ENCODE measurements around the gene MTHFD1. TPM values are rescaled to one million over a fixed set of nuclear protein-coding genes. Genes with fewer than 3 reads are reported as not detected.

The MTHFD1 gene
- total RNA-seq, 1 donor from 2014 or later, result 43.7 TPM

DNA sequence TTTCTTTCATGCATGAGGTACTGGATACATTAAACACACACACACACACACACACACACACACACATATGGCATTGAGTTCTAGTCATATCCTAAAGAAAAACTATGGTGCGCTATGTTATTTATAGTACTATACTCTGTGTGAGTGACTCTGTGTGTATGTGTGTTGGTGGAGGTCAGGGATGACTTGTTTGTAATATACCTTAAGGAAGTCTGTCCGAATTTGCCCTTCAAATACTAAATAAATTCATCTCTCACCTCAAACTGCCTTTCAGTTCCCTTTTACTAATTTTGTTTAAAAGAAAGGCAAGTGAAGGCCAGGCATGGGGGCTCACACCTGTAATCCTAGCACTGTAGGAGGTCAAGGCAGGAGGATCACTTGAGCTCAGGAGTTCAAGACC lies 75.0 kb downstream of the MTHFD1 start:
- Mint-ChIP-seq H3K36me3 (ENCODE audit: low read depth, unreplicated experiment) (peaks cover 2% of the 10 kb centered on the region), H3K4me3 (ENCODE audit: unreplicated experiment) (no peak overlapping the region)
- TF ChIP-seq, protein P1, sequence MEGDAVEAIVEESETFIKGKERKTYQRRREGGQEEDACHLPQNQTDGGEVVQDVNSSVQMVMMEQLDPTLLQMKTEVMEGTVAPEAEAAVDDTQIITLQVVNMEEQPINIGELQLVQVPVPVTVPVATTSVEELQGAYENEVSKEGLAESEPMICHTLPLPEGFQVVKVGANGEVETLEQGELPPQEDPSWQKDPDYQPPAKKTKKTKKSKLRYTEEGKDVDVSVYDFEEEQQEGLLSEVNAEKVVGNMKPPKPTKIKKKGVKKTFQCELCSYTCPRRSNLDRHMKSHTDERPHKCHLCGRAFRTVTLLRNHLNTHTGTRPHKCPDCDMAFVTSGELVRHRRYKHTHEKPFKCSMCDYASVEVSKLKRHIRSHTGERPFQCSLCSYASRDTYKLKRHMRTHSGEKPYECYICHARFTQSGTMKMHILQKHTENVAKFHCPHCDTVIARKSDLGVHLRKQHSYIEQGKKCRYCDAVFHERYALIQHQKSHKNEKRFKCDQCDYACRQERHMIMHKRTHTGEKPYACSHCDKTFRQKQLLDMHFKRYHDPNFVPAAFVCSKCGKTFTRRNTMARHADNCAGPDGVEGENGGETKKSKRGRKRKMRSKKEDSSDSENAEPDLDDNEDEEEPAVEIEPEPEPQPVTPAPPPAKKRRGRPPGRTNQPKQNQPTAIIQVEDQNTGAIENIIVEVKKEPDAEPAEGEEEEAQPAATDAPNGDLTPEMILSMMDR (IDR thresholded peaks at IDR 0.05; ENCODE audit: unreplicated experiment), result no peak

DNA sequence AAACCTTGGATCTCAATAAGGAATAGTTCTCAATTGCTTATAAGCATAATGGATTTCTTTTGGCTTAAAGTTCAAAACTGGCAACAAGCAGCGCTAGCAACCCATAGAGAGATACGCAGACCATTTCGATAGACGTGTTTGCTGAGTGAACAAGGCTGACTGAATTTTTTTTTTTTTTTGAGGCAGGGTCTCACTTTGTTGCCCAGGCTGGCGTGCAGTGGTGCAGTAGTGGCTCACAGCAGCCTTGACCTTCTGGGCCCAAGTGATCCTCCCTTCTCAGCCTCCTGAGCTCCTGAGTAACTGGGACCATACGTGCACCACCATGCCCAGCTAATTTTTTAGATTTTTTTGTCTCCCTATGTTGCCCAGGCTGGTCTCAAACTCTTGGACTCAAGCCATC lies 75.7 kb downstream of the MTHFD1 start:
- Mint-ChIP-seq H3K27ac (ENCODE audit: unreplicated experiment) (no peak overlapping the region), H3K9me3 (ENCODE audit: unreplicated experiment) (no peaks in the 10 kb centered on the region), H3K4me1 (ENCODE audit: unreplicated experiment) (peaks cover 8% of the 10 kb centered on the region), H3K27me3 (ENCODE audit: unreplicated experiment) (peaks cover 5% of the 10 kb centered on the region), H3K36me3 (ENCODE audit: low read depth, unreplicated experiment) (peaks cover 2% of the 10 kb centered on the region), H3K4me3 (ENCODE audit: unreplicated experiment) (no peak overlapping the region)
- no peak for DNase-seq (ENCODE audit: low spot score)
- TF ChIP-seq, protein P1 (IDR thresholded peaks at IDR 0.05; ENCODE audit: unreplicated experiment), result no peak

More for the DNA sequence above, 75.0 kb downstream of the MTHFD1 start:
- Mint-ChIP-seq H3K27ac (ENCODE audit: unreplicated experiment) (no peak overlapping the region), H3K9me3 (ENCODE audit: unreplicated experiment) (no peaks in the 10 kb centered on the region), H3K27me3 (ENCODE audit: unreplicated experiment) (peaks cover 5% of the 10 kb centered on the region), H3K4me1 (ENCODE audit: unreplicated experiment) (peaks cover 8% of the 10 kb centered on the region)
- no peak for DNase-seq (ENCODE audit: low spot score)

DNA sequence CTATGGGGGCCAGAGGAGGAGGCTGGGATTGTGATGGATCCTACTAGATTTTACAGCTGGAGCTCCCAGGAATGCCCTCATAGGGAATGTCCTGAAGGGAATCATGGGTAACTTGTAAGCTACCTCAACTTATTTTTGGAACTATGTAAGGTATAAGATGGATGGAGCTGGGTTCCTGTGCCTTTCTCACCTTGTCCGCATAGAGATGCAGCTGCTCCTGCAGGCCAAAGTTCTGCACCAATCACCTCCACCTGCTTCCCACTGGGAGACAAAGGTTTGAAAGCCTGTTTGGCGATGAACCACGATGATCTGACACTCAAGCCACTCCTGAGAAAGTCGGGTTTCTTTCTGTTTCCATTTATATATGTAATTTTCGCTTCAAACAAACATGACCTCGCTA lies 76.5 kb downstream of the MTHFD1 start:
- Mint-ChIP-seq H3K27me3 (ENCODE audit: unreplicated experiment) (peaks cover 2% of the 10 kb centered on the region), H3K4me1 (ENCODE audit: unreplicated experiment) (peaks cover 6% of the 10 kb centered on the region), H3K4me3 (ENCODE audit: unreplicated experiment) (peak overlapping the region; percentile 87), H3K9me3 (ENCODE audit: unreplicated experiment) (no peaks in the 10 kb centered on the region), H3K27ac (ENCODE audit: unreplicated experiment) (peak overlapping the region; percentile 10), H3K36me3 (ENCODE audit: low read depth, unreplicated experiment) (peaks cover 2% of the 10 kb centered on the region)
- DNase-seq (ENCODE audit: low spot score), result no peak
- TF ChIP-seq, protein P1 (IDR thresholded peaks at IDR 0.05; ENCODE audit: unreplicated experiment), result no peak

DNA sequence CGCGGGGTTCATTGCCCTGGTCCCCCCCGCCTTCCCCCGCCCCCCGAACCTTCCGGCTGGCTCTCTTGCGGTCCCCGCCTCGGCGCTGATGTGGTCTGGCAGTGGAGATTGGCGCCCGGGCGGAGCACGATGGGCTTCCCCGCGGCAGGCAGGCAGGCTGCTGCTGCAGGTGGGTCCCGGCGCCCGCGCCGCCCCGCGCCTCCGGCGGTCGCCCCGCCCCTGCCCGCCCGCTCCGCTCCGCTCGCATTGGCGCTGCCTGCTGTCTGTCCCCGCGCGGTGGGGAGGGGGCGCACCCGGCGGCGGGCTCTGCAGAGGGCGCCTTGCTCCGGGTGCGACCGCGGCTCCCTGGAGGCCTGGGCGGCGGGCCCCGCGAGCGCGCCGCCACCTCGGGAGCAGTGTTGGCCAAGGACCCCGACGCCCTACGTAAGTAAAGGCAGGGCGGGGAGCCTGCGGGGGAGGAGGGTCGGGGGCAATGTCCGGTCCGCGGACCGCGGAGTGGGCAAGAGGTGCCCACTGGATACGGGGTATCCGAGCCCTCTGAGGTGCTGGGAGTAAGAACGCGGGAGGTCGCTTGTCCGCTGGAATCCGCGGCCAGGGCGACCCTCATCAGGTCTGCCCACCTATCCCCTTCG lies 77.2 kb downstream of the MTHFD1 start, which contains the start of gene AKAP5:
Gene AKAP5, plus strand, starts transcription at position 309 of the 632 bp plus-strand sequence. CDS start 2,896 bp downstream, outside the sequence.
- peak; percentile 86 for DNase-seq (ENCODE audit: low spot score)
- Mint-ChIP-seq H3K27me3 (ENCODE audit: unreplicated experiment) (peaks cover 2% of the 10 kb centered on the region), H3K27ac (ENCODE audit: unreplicated experiment) (peak within 1 kb of the TSS; percentile 50), H3K36me3 (ENCODE audit: low read depth, unreplicated experiment) (peaks cover 2% of the 10 kb centered on the region), H3K4me1 (ENCODE audit: unreplicated experiment) (peaks cover 6% of the 10 kb centered on the region), H3K9me3 (ENCODE audit: unreplicated experiment) (no peaks in the 10 kb centered on the region), H3K4me3 (ENCODE audit: unreplicated experiment) (peak within 1 kb of the TSS; percentile 95)
- TF ChIP-seq, protein P1 (IDR thresholded peaks at IDR 0.05; ENCODE audit: unreplicated experiment), result peak; percentile 9

DNA sequence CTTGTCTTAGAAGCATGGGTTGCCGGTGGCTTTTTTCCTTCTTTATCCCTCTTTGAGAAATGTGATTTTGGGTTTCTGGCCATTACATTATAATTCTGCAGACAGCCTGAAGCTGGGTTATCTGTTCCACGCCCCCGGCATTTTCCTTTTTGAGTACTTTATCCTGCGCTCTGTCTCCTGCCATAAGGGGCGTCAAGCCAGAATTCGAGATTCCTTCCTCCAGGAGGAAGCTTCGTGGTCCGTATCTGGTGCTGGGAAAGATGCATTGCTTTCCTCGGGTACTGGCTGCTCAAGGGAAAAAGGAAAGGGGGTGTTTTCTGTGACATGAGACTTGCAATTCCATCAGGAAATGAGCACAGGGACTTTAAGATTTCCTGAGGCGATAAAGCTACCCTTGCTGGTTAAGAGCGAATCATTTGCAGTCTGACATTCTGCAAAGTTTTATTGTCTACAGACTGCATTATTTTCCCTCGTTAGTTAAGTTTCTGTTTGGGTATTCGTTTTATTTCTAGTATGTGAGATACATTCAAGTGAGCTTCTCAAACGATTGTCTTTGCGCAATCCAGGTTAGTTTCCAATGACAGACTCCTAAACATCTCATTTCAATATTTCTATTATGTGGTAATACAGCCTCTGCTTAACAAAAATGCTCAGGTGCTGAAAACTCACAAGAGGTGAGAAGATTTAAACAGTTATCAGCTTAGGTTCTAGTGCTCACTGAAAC lies 77.8 kb downstream of the MTHFD1 start:
- TF ChIP-seq, protein P1 (IDR thresholded peaks at IDR 0.05; ENCODE audit: unreplicated experiment), result no peak
- Mint-ChIP-seq H3K9me3 (ENCODE audit: unreplicated experiment) (no peaks in the 10 kb centered on the region), H3K4me1 (ENCODE audit: unreplicated experiment) (peaks cover 6% of the 10 kb centered on the region), H3K27me3 (ENCODE audit: unreplicated experiment) (peaks cover 2% of the 10 kb centered on the region), H3K27ac (ENCODE audit: unreplicated experiment) (peak overlapping the region; percentile 50), H3K36me3 (ENCODE audit: low read depth, unreplicated experiment) (peaks cover under 1% of the 10 kb centered on the region), H3K4me3 (ENCODE audit: unreplicated experiment) (peak overlapping the region; percentile 95)
- peak; percentile 49 for DNase-seq (ENCODE audit: low spot score)

Measured in endothelial cell (in vitro differentiated cells).